Hepatocyte (in vitro differentiated cells): ENCODE results near the gene COL4A2.

Source experiments
- EZH2 ChIP-seq: fragments of 200-600 bp; sonication (generic); IDR thresholded peaks from 2 replicates; pipeline ENCODE4 v1.6.1; 2016; ENCODE audit warnings: antibody characterized with exemption, mild to moderate bottlenecking, borderline replicate concordance
- TF ChIP-seq, protein P1 (sequence below): fragments of 200-600 bp; sonication (generic); IDR thresholded peaks from 2 replicates; pipeline ENCODE4 v1.5.1; 2016; ENCODE audit warnings: antibody characterized with exemption, mild to moderate bottlenecking; ENCODE audit not compliant: poor library complexity

DNA sequence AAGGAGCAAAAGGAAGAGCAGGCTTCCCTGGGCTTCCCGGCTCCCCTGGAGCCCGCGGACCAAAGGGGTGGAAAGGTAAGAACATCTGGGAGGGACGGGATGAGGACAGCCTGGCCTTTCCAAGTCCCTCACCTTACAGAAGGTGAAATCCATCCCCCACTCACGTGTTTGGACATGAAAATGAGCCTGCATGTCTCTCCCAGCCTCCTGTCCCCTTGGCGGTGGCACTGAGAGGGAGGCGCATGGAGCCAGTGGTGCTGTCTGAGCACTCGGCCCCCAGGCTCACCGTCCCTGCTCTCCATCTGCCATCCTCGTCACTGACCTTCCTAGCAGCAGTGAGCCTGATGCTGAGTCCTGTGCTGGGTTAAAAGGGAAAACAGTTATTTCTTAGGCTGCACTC, 150.3 kb downstream of the COL4A2 start:
- TF ChIP-seq, protein P1, sequence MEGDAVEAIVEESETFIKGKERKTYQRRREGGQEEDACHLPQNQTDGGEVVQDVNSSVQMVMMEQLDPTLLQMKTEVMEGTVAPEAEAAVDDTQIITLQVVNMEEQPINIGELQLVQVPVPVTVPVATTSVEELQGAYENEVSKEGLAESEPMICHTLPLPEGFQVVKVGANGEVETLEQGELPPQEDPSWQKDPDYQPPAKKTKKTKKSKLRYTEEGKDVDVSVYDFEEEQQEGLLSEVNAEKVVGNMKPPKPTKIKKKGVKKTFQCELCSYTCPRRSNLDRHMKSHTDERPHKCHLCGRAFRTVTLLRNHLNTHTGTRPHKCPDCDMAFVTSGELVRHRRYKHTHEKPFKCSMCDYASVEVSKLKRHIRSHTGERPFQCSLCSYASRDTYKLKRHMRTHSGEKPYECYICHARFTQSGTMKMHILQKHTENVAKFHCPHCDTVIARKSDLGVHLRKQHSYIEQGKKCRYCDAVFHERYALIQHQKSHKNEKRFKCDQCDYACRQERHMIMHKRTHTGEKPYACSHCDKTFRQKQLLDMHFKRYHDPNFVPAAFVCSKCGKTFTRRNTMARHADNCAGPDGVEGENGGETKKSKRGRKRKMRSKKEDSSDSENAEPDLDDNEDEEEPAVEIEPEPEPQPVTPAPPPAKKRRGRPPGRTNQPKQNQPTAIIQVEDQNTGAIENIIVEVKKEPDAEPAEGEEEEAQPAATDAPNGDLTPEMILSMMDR = no peak
- no peak for TF ChIP-seq EZH2
